Stimulated activated CD8-positive, alpha-beta memory T cell treated with anti-CD3 and anti-CD28 coated beads, Interleukin-7, amount 100 ng/mL, for 1 hour (primary cell): ENCODE results near the gene SLIT3.

Source experiments
- DNase-seq, 2 donors: peaks; one replicate each; pipeline ENCODE4 v3.0.0-alpha.2; 2020; ENCODE audit warnings: low read depth in 2 of 2

The SLIT3 gene

GRCh38 chr5:168992016-168992415 lies 308.9 kb downstream of the SLIT3 start:
- no peak for DNase-seq

DNA sequence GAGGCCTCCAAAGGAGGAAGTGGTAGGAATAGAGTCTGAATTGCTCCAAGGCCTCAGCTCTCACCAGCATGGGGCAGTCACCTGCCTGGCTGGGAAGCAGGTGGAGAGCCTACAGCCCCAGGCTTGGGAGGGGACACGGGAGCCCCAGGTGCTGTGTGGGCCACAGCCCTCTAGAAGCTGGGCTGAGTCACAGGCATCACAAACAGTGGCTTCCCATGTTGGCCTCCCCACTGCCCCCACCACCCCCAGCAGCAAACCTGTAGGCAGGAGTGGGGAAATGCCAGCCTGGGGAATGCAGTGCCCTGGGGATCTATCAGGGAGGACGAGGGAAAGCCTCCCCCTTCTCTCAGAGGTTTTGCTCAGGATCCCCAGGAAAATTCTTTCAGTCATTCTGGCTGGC lies 309.6 kb downstream of the SLIT3 start:
- DNase-seq = no peak

GRCh38 chr5:168990679-168991078 lies 310.3 kb downstream of the SLIT3 start:
- DNase-seq = no peak

- no peak for DNase-seq
These were observed 311.0 kb downstream of the SLIT3 start for GRCh38 chr5:168989731-168990505.

DNA sequence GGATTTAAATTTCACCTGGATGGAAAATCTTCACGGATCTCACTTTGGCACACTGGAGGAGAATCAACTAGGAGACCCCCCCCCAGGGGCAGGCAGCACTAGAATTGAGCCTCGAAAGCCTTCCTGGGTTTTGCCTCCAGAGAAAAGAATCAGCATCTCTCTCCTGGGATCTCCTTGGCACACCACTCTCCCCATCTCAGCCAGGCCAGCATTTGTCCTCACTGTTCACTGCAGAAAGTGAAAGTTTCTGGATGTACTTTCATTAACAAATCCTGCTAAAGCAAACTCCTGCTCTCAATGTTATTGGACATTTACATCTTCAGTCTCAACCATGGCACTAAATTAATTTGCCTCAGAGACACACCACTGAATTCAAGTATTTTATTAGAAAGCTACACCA lies 312.2 kb downstream of the SLIT3 start:
- no peak for DNase-seq

DNA sequence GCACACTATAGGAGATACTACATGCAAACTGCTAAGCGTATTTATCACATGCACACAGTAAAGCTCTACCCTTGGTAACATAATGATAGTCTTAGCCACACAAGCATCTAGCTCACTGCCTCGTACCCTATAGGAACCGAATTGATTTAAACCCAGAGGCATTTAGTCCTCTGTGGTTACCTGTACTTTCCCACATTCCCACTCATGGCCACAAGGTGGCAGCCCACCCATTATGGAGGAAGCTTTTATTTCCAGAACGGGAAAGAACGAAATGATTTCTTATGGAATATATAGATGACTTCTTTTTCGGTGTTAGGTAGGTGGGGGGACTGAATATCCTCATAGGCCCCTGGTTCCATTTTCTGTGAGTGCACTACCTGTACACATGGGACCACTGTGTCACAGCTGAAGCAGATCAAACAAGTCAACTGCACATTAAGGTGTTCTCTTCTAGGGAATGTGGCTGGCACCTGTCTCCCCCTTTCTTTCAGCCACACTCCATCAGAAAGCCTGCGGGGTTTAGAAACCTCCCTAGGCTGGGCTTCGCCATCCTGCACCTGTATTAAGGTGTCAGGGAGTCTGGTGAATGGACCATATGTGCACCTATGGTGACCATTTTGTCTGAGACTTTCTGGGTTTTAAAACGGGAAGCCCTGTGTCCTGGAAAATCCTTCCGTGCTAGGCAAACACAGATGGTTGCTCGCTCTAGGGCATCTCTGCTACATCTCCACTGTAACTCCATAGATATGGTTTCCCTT lies 313.2 kb downstream of the SLIT3 start:
- peak in 1 of 2 donors; percentile 39 for DNase-seq

- DNase-seq = no peak
These were observed 315.5 kb downstream of the SLIT3 start for GRCh38 chr5:168985454-168985853.

DNA sequence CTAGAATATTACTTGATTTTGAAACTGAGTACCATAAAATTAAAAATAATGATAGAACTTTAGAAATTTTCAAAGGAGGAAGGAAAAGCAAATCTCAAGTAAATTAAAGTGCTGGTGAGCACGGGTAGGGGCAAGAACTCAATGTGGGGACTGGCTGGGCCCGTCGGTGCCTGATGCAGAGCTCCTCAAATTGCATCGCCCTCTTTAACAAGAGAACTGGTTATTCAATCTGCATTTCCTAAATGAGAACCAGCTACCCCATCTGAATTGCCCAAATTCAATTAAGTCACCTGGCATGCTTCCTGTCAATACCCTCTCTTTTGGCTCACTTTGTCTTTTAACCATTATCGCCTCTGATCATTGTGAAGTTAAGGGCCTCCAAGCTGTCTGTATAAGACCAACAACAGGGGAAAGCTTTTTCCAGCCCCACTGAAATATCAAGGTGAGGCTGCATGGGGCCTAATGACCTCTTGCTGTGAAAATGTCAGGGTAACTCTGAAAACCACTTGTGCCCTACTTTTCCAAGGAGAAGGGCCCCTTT lies 316.7 kb downstream of the SLIT3 start:
- DNase-seq = no peak

DNA sequence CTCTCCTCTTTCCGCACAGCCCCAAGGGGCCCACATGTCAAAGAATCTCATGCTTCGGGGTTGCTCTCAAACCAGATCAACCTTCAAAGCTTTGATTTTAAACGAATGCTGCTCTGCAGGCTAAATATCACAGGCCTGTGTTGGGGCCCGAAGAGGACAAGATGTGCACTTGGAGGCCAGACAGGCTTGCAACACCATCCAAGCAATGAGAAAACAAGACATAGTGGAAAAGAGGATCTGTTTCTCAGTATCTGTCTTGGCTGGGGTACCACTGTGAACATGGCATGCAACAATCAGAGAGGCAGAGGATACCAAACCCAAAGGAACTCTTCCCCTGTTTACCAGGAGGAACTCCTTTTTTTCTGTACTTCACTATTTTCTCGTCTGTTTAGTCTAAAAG lies 321.8 kb downstream of the SLIT3 start:
- no peak for DNase-seq

DNA sequence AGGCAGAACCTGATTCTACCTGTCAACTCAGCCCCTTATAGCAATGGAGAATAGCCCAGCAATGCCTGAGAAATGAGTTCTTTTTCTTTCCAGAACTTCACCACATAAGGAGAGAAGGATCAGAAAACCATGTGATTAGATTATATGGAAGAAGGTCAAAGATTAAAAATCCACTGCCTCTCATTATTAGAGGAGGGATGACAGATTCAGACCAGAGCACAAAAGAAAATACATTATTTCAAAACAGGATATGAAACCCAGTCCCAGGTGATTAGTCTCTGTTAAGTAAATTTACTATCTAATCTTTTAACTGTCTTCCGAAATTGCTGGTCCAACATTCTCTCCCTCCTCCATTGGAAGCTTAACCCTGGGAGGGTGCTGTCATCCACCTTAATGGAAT lies 322.4 kb downstream of the SLIT3 start:
- no peak for DNase-seq

GRCh38 chr5:168978015-168978414 lies 322.9 kb downstream of the SLIT3 start:
- DNase-seq = no peak

DNA sequence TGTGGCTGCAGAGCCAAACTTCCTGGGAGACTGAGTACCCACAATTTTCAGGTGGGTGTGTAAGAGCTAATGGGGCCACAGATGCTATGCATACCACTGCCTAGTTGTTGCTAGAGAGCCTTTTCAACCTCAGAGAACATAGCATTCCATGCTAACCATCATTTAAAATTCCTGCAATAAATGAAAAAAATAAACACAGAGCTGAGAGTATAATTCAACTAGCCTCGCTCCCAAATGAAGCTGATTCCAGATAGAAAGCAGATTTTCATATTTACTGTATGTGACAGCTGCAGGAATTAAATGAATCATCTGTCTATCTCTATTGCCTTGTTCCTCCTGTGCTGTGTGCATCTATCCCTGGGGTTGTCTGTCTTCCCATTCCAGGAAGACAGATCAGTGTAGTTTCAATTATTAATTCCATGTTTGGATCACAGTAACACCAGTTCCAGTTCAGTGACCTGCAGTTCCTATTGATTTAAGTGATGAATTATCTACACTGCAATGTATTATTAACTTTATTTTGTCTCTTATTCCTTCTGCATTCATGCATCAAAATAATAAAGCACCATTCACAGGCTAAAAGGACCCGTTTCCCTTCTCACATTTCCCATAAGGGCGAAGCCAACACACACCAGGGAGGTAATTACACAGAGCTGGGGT lies 324.5 kb downstream of the SLIT3 start:
- no peak for DNase-seq

DNA sequence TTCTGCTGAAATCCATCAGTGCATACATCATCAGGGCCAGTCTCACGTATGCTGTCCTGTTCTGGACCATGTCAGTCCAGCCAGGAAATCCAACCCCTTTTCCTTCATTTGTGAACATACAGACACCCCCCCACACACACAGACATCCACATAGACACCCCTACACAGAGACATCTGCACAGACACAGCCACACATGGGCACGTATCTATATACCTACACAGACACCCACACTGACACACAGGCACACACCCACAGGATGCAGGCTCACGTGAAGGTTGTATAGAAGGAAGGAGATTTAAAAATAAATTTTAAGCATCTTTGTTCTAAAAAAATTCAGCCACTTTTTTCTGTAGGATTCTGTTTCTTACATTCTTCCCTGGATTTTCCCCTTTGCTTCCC lies 325.6 kb downstream of the SLIT3 start:
- no peak for DNase-seq

- no peak for DNase-seq
These were observed 326.9 kb downstream of the SLIT3 start for GRCh38 chr5:168974082-168974481.

- DNase-seq = no peak
These were observed 328.2 kb downstream of the SLIT3 start for GRCh38 chr5:168972731-168973130.

DNA sequence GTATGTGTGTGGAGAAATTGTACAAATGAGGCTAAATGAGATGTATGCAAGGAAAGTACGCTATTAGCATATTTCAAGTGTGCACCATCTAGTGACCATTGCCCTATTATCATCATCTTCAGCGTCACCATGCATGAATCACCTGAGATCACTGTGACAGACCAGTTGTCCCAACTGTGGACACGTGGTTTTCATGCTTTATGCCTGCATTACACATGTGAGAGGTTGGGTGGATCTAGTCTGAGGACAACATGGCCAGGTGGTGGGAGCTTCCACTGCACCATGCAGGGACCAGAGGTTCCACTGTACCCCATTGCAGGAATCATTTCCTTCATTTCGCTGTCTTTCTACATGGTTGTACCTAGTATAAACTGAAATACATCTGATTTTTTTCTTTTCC lies 329.8 kb downstream of the SLIT3 start:
- DNase-seq = no peak

DNA sequence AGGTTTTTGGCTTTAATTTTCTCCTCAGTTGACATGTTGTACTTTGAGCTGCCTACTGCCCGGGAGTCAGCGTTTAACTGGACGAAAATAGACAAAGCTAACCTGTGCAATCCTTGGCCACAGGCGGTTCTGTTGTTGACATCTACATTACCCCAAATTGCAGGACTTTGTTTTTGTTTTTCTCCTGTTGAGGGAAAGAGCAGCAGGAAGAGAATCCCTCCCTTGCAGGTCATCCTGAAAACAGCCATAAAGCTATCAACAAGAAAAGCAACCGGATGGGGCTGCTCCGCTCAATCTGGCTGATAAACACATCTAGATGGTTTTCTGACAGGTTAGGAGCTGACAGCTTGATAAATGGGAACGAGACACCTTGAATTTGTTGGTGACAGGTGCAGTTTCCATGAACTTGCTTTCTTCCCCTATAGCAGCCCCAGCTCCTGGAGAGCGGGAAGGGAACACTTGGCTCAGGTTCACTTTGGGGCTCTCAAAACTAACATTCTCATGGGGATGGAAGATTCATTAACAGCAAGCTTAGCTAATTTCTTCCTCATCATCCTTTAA lies 331.5 kb downstream of the SLIT3 start:
- DNase-seq = no peak

- no peak for DNase-seq
These were observed 332.9 kb downstream of the SLIT3 start for GRCh38 chr5:168967882-168968620.

- DNase-seq = no peak
These were observed 335.3 kb downstream of the SLIT3 start for GRCh38 chr5:168965638-168966037.

GRCh38 chr5:168964182-168964581 lies 336.8 kb downstream of the SLIT3 start:
- no peak for DNase-seq

DNA sequence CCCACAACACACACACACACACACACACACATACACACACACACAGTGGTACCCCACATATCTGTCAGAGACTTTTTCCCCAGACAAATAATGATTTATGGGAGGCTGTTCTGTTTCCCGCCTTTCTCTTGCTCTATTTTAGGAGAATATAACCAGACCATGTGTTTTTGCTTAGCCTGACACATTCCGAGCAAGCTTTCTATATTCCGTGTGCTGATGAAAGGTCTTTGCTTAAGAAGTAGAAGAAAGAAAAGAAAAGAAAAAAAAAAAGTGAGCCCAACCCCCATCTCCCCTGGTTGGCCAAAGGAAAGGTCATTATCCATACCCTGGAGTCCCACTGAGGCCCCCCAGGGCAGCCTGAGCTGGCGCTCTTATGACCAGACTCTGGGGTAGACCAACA lies 338.6 kb downstream of the SLIT3 start:
- no peak for DNase-seq
